SK-N-SH treated with all-trans-retinoic acid at 6 μM for 48 hours (cell line): ENCODE results near the gene SLC6A18.

ENCODE experiments used
- ATAC-seq: fragments of 200-7000 bp; cut with Tn5 transposase; 3 replicates; pipeline ENCODE4 v1.9.1; 2020; ENCODE audit warnings: mild to moderate bottlenecking, moderate library complexity
- ARNTL ChIP-seq: fragments of 450-650 bp; formaldehyde crosslinking; IDR thresholded peaks from 2 replicates; pipeline ENCODE4 v1.5.0; 2020; ENCODE audit warnings: low read depth, mild to moderate bottlenecking, moderate library complexity, borderline replicate concordance
- CSDC2 ChIP-seq: fragments of 250-450 bp; sonication (Bioruptor Pico); IDR thresholded peaks from 2 replicates; pipeline ENCODE4 v1.5.0; 2020; ENCODE audit warnings: mild to moderate bottlenecking, moderate library complexity
- CSRNP3 ChIP-seq: fragments of 250-450 bp; sonication (Bioruptor Pico); IDR thresholded peaks from 2 replicates; pipeline ENCODE4 v1.5.1; 2021; ENCODE audit warnings: mild to moderate bottlenecking, moderate library complexity
- ESRRG ChIP-seq: fragments of 250-450 bp; sonication (Bioruptor Pico); IDR thresholded peaks from 2 replicates; pipeline ENCODE4 v1.6.1; 2021; ENCODE audit warnings: mild to moderate bottlenecking
- ISL1 ChIP-seq: fragments of 250-450 bp; sonication (Bioruptor Pico); IDR thresholded peaks from 2 replicates; pipeline ENCODE4 v2.1.2; 2022; ENCODE audit warnings: mild to moderate bottlenecking, moderate library complexity
- OSR1 ChIP-seq: fragments of 250-450 bp; sonication (Bioruptor Pico); IDR thresholded peaks from 2 replicates; pipeline ENCODE4 v1.8.0; 2022; ENCODE audit warnings: moderate library complexity, mild to moderate bottlenecking, inconsistent platforms
- POU6F1 ChIP-seq: fragments of 250-450 bp; sonication (Bioruptor Pico); IDR thresholded peaks from 2 replicates; pipeline ENCODE4 v1.8.0; 2021; ENCODE audit warnings: low read depth, mild to moderate bottlenecking, moderate library complexity, borderline replicate concordance
- RARB ChIP-seq: fragments of 250-450 bp; sonication (Bioruptor Pico); IDR thresholded peaks from 2 replicates; pipeline ENCODE4 v1.8.0; 2021; ENCODE audit warnings: mild to moderate bottlenecking, moderate library complexity
- SNAI2 ChIP-seq: fragments of 250-450 bp; sonication (Bioruptor Pico); IDR thresholded peaks from 2 replicates; pipeline ENCODE4 v1.5.0; 2020; ENCODE audit warnings: mild to moderate bottlenecking, moderate library complexity
- TOX ChIP-seq: fragments of 250-450 bp; sonication (Bioruptor Pico); IDR thresholded peaks from 2 replicates; pipeline ENCODE4 v1.8.0; 2021; ENCODE audit warnings: mild to moderate bottlenecking, moderate library complexity, borderline replicate concordance
- TSHZ2 ChIP-seq: fragments of 250-450 bp; sonication (Bioruptor Pico); IDR thresholded peaks from 2 replicates; pipeline ENCODE4 v1.5.0; 2020; ENCODE audit warnings: mild to moderate bottlenecking, moderate library complexity
- ZC3H10 ChIP-seq: fragments of 250-450 bp; sonication (Bioruptor Pico); IDR thresholded peaks from 2 replicates; pipeline ENCODE4 v1.5.1; 2021; ENCODE audit warnings: mild to moderate bottlenecking, moderate library complexity
- ZFP3 ChIP-seq: fragments of 250-450 bp; sonication (Bioruptor Pico); IDR thresholded peaks from 2 replicates; pipeline ENCODE4 v1.5.0; 2020; ENCODE audit warnings: mild to moderate bottlenecking, moderate library complexity
- ZFP30 ChIP-seq: fragments of 450-650 bp; formaldehyde crosslinking; IDR thresholded peaks from 2 replicates; pipeline ENCODE4 v1.5.0; 2022; ENCODE audit warnings: mild to moderate bottlenecking, moderate library complexity
- ZNF565 ChIP-seq: fragments of 450-650 bp; formaldehyde crosslinking; conservative IDR thresholded peaks from 2 replicates; pipeline ENCODE4 v1.5.0; 2020; ENCODE audit warnings: low read depth, mild to moderate bottlenecking, moderate library complexity
- ZNF70 ChIP-seq: fragments of 450-650 bp; formaldehyde crosslinking; IDR thresholded peaks from 2 replicates; pipeline ENCODE4 v1.5.0; 2020; ENCODE audit warnings: mild to moderate bottlenecking, moderate library complexity
- ZNF8 ChIP-seq: fragments of 450-650 bp; formaldehyde crosslinking; IDR thresholded peaks from 2 replicates; pipeline ENCODE4 v1.5.0; 2020; ENCODE audit warnings: mild to moderate bottlenecking, moderate library complexity

SLC6A18 gene

GRCh38 chr5:1249366-1250280 lies 24.4 kb downstream of the SLC6A18 start (continued):
- TF ChIP-seq ISL1 (no peak), TOX (no peak), ZFP30 (no peak), RARB (no peak), OSR1 (CRISPR knock-in tag) (no peak), POU6F1 (CRISPR knock-in tag) (no peak)

- TF ChIP-seq ZNF8 (CRISPR knock-in tag) (no peak), TOX (no peak), ISL1 (no peak), ZFP30 (no peak), ZC3H10 (CRISPR knock-in tag) (no peak), CSRNP3 (no peak), OSR1 (CRISPR knock-in tag) (no peak), ESRRG (no peak), RARB (no peak), TSHZ2 (CRISPR knock-in tag) (no peak), ZNF70 (no peak), SNAI2 (CRISPR knock-in tag) (no peak), ZNF565 (CRISPR knock-in tag) (no peak), CSDC2 (CRISPR knock-in tag) (no peak), ZFP3 (no peak)
- no peak for ATAC-seq
Measured at GRCh38 chr5:1251678-1252580, 26.7 kb downstream of the SLC6A18 start.

GRCh38 chr5:1252681-1253080 lies 27.5 kb downstream of the SLC6A18 start:
- TF ChIP-seq ESRRG (no peak), ARNTL (no peak), POU6F1 (CRISPR knock-in tag) (no peak), ZFP30 (no peak), CSRNP3 (no peak)
- TF ChIP-seq, all 23 proteins: peak for 0
- no peak for ATAC-seq
